ENCODE results near the gene KCNJ16.

DNA sequence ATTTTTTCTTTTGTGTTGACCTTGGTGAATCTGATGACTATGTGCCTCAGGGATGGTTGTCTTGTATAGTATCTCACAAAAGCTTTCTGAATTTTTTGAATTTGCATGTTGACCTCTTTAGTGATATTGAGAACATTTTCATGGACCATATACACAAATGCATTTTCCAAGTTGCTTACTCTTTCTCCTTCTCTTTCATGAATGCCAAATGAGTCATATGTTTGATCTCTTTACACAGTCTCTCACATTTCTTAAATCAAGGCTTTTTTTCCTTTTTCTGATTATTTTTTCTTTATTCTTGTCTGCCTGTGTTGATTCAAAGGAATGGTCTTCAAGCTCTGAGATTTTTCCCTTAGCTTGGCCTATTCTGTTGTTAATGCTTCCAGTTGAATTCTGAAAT, 46.6 kb upstream of the KCNJ16 start:
- TF ChIP-seq SP1 (IDR thresholded peaks at IDR 0.05) (no peak), GABPA (IDR thresholded peaks at IDR 0.05 in 1 of 2, conservative IDR thresholded peaks at IDR 0.05 in 1 of 2) (no peak), CTCF (IDR thresholded peaks at IDR 0.05; ENCODE audit: low read depth, low read length, missing input control) (no peak), REST (IDR thresholded peaks at IDR 0.05) (no peak), TAF1 (conservative IDR thresholded peaks at IDR 0.05) (no peak), FOXA1 (IDR thresholded peaks at IDR 0.05) (no peak), YY1 (IDR thresholded peaks at IDR 0.05) (no peak), RAD21 (IDR thresholded peaks at IDR 0.05) (no peak)
- TF ChIP-seq, protein P1, sequence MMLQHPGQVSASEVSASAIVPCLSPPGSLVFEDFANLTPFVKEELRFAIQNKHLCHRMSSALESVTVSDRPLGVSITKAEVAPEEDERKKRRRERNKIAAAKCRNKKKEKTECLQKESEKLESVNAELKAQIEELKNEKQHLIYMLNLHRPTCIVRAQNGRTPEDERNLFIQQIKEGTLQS (IDR thresholded peaks at IDR 0.05) = no peak
- TF ChIP-seq, protein P2, sequence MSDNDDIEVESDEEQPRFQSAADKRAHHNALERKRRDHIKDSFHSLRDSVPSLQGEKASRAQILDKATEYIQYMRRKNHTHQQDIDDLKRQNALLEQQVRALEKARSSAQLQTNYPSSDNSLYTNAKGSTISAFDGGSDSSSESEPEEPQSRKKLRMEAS (IDR thresholded peaks at IDR 0.05) = no peak
